HCT116 (cell line): Measurements from ENCODE around the gene ZBTB2.

Source experiments
- ATF3 ChIP-seq: IDR thresholded peaks from 2 replicates; pipeline ENCODE4 v1.6.1; 2012
- CTCF ChIP-seq, 3 experiments: fragments of 200-600 bp in 1 of 3; sonication (generic) in 1 of 3; IDR thresholded peaks in 2 of 3; conservative IDR thresholded peaks in 1 of 3; 2 replicates each; pipeline ENCODE4 v1.5.1; 2012 to 2017; ENCODE audit warnings: low read depth in 2 of 3, low read length in 2 of 3, antibody characterized with exemption in 1 of 3, borderline replicate concordance in 1 of 3, control low read depth in 1 of 3, mild to moderate bottlenecking in 1 of 3, mixed read lengths in 1 of 3, mixed run types in 1 of 3, moderate library complexity in 1 of 3; ENCODE audit not compliant: insufficient read depth in 1 of 3
- EZH2 ChIP-seq: fragments of 200-600 bp; sonication (generic); IDR thresholded peaks from 2 replicates; pipeline ENCODE4 v1.6.1; 2017; ENCODE audit warnings: antibody characterized with exemption, mixed run types
- FOSL1 ChIP-seq: IDR thresholded peaks from 2 replicates; pipeline ENCODE4 v1.6.1; 2012; ENCODE audit warnings: low read depth
- MAX ChIP-seq: IDR thresholded peaks from 2 replicates; pipeline ENCODE4 v1.6.1; 2012
- POLR2A ChIP-seq: IDR thresholded peaks from 2 replicates; pipeline ENCODE4 v1.7.0; 2011; ENCODE audit warnings: borderline replicate concordance; ENCODE audit not compliant: insufficient read depth, insufficient read length; ENCODE audit errors: extremely low read depth
- POLR2AphosphoS5 ChIP-seq: IDR thresholded peaks from 2 replicates; pipeline ENCODE4 v1.6.1; 2011; ENCODE audit warnings: mild to moderate bottlenecking, low read depth, low read length, moderate library complexity
- SRF ChIP-seq: IDR thresholded peaks from 2 replicates; pipeline ENCODE4 v1.6.1; 2012; ENCODE audit warnings: low read depth
- TCF7L2 ChIP-seq: IDR thresholded peaks from 2 replicates; pipeline ENCODE4 v1.7.0; 2011; ENCODE audit warnings: borderline replicate concordance, inconsistent platforms; ENCODE audit not compliant: insufficient read depth, insufficient read length; ENCODE audit errors: extremely low read depth

- TF ChIP-seq POLR2A (no peak), MAX (peak; percentile 91), FOSL1 (no peak), CTCF (IDR thresholded peaks at IDR 0.05 in 2 of 3, conservative IDR thresholded peaks at IDR 0.05 in 1 of 3; ENCODE audit: borderline replicate concordance in 1 of 3, insufficient read depth in 1 of 3, low read depth in 2 of 3, low read length in 2 of 3) (no peak), EZH2 (no peak), ATF3 (no peak), SRF (peak; percentile 25), POLR2AphosphoS5 (no peak; the same call in 1 of the 2 replicates), TCF7L2 (peak; percentile 40)
These were observed 996 bp downstream of the ZBTB2 start for GRCh38 chr6:151390276-151390850.
